ENCODE measurements around the gene MAN1A1.

DNA sequence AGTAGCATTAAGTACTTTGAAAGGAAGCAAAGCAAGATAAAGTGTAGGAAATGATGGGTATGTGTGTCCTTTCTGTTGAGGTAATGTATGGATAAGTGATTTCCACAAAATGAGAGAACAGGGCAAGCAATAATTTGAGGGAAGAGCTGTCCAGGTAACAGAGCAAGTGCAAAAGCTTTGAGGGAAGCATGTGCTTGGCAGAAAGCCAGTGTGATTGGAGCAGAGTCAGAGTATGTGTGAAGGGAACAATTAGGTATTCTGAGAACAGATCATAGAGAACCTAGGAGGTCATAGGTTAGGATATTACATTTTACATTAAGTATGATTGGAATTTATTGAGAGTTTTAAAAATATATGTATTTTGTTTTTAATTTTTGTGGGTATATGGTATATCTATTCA is 30.2 kb upstream of the MAN1A1 start:
- TF ChIP-seq, protein P1, sequence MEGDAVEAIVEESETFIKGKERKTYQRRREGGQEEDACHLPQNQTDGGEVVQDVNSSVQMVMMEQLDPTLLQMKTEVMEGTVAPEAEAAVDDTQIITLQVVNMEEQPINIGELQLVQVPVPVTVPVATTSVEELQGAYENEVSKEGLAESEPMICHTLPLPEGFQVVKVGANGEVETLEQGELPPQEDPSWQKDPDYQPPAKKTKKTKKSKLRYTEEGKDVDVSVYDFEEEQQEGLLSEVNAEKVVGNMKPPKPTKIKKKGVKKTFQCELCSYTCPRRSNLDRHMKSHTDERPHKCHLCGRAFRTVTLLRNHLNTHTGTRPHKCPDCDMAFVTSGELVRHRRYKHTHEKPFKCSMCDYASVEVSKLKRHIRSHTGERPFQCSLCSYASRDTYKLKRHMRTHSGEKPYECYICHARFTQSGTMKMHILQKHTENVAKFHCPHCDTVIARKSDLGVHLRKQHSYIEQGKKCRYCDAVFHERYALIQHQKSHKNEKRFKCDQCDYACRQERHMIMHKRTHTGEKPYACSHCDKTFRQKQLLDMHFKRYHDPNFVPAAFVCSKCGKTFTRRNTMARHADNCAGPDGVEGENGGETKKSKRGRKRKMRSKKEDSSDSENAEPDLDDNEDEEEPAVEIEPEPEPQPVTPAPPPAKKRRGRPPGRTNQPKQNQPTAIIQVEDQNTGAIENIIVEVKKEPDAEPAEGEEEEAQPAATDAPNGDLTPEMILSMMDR (IDR thresholded peaks at IDR 0.05) = no peak
- no peak for TF ChIP-seq POLR2A (IDR thresholded peaks at IDR 0.05)

Data from uterus (tissue), 2 donors.